Ovary (tissue), 3 donors: ENCODE measurements around the gene NINJ1.

Experiments
- EP300 ChIP-seq: sonication (generic); formaldehyde crosslinking; IDR thresholded peaks from one replicate; pipeline ENCODE4 v1.6.1; 2017; ENCODE audit warnings: antibody characterized with exemption
- POLR2A ChIP-seq: fragments of 450-650 bp; IDR thresholded peaks from one replicate; pipeline ENCODE4 v1.6.1; 2017; ENCODE audit warnings: antibody characterized with exemption, mild to moderate bottlenecking, moderate library complexity
- TF ChIP-seq, protein P1 (sequence below), 3 donors: fragments of 450-650 bp in 2 of 3; fragments of 200-600 bp in 1 of 3; IDR thresholded peaks; one replicate each; pipeline versions ENCODE4 v1.5.1 to v1.8.0; 2016 to 2022; ENCODE audit warnings: antibody characterized with exemption in 3 of 3, mild to moderate bottlenecking in 1 of 3
- donor health status: DM: no; HTN: no; CAD: no.

DNA sequence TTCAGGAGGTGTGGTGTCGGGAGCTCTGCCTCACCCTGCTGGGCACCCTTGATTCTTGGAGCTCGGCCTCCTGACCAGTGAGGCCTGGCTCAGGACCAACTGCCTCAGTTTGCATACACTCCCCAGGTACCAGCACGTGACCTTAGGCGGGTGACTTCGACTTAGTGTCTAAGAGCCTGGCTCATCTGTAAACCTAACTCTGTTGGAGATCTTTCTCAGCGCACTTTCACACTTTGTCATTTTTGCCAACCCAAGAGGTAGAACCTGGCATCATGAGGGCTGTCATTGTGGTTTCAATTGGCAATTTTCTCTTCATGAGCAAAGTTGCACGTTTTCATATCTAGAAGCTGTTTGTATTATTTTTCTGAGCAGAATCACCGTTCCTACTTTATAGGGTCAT lies 36.5 kb upstream of the NINJ1 start:
- TF ChIP-seq, protein P1, sequence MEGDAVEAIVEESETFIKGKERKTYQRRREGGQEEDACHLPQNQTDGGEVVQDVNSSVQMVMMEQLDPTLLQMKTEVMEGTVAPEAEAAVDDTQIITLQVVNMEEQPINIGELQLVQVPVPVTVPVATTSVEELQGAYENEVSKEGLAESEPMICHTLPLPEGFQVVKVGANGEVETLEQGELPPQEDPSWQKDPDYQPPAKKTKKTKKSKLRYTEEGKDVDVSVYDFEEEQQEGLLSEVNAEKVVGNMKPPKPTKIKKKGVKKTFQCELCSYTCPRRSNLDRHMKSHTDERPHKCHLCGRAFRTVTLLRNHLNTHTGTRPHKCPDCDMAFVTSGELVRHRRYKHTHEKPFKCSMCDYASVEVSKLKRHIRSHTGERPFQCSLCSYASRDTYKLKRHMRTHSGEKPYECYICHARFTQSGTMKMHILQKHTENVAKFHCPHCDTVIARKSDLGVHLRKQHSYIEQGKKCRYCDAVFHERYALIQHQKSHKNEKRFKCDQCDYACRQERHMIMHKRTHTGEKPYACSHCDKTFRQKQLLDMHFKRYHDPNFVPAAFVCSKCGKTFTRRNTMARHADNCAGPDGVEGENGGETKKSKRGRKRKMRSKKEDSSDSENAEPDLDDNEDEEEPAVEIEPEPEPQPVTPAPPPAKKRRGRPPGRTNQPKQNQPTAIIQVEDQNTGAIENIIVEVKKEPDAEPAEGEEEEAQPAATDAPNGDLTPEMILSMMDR (IDR thresholded peaks at IDR 0.05): no peak
- TF ChIP-seq POLR2A (no peak), EP300 (no peak)
